Thyroid gland (tissue), 4 donors: ENCODE results near the gene NPHS1. TPM values are rescaled to one million over a fixed set of nuclear protein-coding genes. Genes with fewer than 3 reads are reported as not detected.

Experiments used
- DNase-seq, 2 donors: peaks; one replicate each; pipeline ENCODE4 v3.0.0-alpha.2; 2019
- H3K27ac ChIP-seq, 3 donors: fragments of 200-600 bp; sonication (generic); 1 replicate in 2 of 3; 2 replicates in 1 of 3; pipeline ENCODE4 v1.5.1; 2016 to 2019; ENCODE audit warnings: mild to moderate bottlenecking in 1 of 3, moderate library complexity in 1 of 3
- H3K27me3 ChIP-seq: fragments of 200-600 bp; sonication (generic); one replicate; pipeline ENCODE4 v1.5.1; 2019
- H3K36me3 ChIP-seq, 2 donors: fragments of 200-600 bp; sonication (generic); one replicate each; pipeline ENCODE4 v1.5.1; 2016 to 2019
- H3K4me1 ChIP-seq, 2 donors: fragments of 200-600 bp; sonication (generic); one replicate each; pipeline ENCODE4 v1.5.1; 2017 to 2019
- H3K4me3 ChIP-seq, 3 donors: fragments of 200-600 bp; sonication (generic); replicated peaks in 1 of 3; 1 replicate in 2 of 3; 2 replicates in 1 of 3; pipeline ENCODE4 v1.5.1; 2016; ENCODE audit warnings: mild to moderate bottlenecking in 1 of 3
- H3K9me3 ChIP-seq: fragments of 200-600 bp; sonication (generic); one replicate; pipeline ENCODE4 v1.5.1; 2017
- POLR2A ChIP-seq, 2 donors: fragments of 450-650 bp; IDR thresholded peaks; one replicate each; pipeline ENCODE4 v1.6.1; 2017; ENCODE audit warnings: antibody characterized with exemption in 2 of 2, mild to moderate bottlenecking in 2 of 2, moderate library complexity in 1 of 2
- WGBS, 2 donors: methylation state at CpG; one replicate each; pipeline ENCODE4 v1.1.5; 2017; 5-methylcytosine and 5-hydroxymethylcytosine counted together
- intact Hi-C: fragments of 100-400 bp; cut with DNase I; formaldehyde crosslinking; loops from one replicate; pipeline ENCODE4 v1.15.1; 2023
- total RNA-seq, 4 donors: library from RNA; depleted of rRNA; stranded (reverse); fragments of >200 nt; gene quantifications; one replicate each; pipeline ENCODE4 v1.2.3, GENCODE V29; 2016
- TF ChIP-seq, protein P1 (sequence below), 6 experiments: fragments of 200-600 bp in 3 of 6; fragments of 450-650 bp in 3 of 6; sonication (generic) in 3 of 6; IDR thresholded peaks; one replicate each; pipeline ENCODE4 v1.5.1; 2016 to 2019; ENCODE audit warnings: antibody characterized with exemption in 6 of 6, mild to moderate bottlenecking in 2 of 6, inconsistent platforms in 1 of 6, moderate library complexity in 1 of 6

Gene NPHS1
- total RNA-seq, 4 donors from 2014 or later: not detected

DNA sequence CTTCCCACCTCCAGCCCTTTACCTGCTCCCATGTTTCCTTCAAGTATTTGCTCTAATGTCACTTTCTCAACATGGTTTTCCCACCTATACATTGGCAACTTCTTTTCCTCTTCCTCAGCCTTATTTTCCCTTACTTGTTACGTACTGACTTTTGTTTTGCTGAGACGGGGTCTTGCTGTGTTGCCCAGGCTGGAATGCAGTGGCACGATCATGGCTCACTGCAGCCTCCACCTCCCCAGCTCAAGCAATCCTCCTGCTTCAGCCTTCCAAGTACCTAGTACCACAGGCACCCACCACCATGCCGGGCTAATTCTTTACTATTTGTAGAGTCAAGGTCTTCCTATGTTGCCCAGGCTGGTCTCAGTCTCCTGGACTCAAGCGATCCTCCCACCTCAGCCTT is 44.7 kb downstream of the NPHS1 start:
- H3K27me3 ChIP-seq: no peaks in the 10 kb centered on the region
- WGBS, 2 donors: 91 to 92% methylated on average over 5 of the region's 5 CpGs
- intact Hi-C loops: no loop called here

DNA sequence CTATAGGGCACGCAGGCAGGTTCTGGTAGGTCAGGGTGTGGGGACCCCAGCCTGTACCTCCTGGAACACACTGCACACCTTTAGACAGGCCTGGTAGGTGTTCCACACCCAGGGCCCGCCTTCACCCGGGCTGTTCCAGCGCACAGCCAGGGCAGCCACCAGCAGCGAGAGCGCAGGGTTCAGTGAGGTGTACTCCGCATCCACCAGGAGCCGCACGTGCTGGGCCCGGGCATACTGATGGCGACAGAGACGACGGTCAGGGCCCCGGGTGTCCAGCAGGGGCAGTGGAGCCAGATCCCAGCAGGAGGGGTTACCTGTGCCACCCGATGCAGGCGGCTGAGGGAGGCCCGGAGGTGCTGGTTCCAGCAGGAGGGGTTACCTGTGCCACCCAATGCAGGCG is 45.7 kb downstream of the NPHS1 start:
- Histone ChIP-seq H3K4me1 (no peaks in the 10 kb centered on the region), H3K27ac (no peak overlapping the region), H3K4me3 (no peak overlapping the region), H3K36me3 (no peaks in the 10 kb centered on the region), H3K9me3 (no peaks in the 10 kb centered on the region), H3K27me3 (no peaks in the 10 kb centered on the region)
- 80 to 85% methylated on average over 2 to 16 of the region's 18 CpGs for WGBS, 2 donors
- intact Hi-C loops: no loop called here
- TF ChIP-seq, protein P1, sequence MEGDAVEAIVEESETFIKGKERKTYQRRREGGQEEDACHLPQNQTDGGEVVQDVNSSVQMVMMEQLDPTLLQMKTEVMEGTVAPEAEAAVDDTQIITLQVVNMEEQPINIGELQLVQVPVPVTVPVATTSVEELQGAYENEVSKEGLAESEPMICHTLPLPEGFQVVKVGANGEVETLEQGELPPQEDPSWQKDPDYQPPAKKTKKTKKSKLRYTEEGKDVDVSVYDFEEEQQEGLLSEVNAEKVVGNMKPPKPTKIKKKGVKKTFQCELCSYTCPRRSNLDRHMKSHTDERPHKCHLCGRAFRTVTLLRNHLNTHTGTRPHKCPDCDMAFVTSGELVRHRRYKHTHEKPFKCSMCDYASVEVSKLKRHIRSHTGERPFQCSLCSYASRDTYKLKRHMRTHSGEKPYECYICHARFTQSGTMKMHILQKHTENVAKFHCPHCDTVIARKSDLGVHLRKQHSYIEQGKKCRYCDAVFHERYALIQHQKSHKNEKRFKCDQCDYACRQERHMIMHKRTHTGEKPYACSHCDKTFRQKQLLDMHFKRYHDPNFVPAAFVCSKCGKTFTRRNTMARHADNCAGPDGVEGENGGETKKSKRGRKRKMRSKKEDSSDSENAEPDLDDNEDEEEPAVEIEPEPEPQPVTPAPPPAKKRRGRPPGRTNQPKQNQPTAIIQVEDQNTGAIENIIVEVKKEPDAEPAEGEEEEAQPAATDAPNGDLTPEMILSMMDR (IDR thresholded peaks at IDR 0.05): no peak
- no peak for TF ChIP-seq POLR2A (IDR thresholded peaks at IDR 0.05)
- no peak for DNase-seq

More for the DNA sequence above, 44.7 kb downstream of the NPHS1 start:
- DNase-seq: no peak
- Histone ChIP-seq H3K4me1 (no peaks in the 10 kb centered on the region), H3K27ac (no peak overlapping the region), H3K9me3 (no peaks in the 10 kb centered on the region), H3K4me3 (no peak overlapping the region), H3K36me3 (no peaks in the 10 kb centered on the region)
- TF ChIP-seq, protein P1 (IDR thresholded peaks at IDR 0.05): no peak
- TF ChIP-seq POLR2A (IDR thresholded peaks at IDR 0.05): no peak

DNA sequence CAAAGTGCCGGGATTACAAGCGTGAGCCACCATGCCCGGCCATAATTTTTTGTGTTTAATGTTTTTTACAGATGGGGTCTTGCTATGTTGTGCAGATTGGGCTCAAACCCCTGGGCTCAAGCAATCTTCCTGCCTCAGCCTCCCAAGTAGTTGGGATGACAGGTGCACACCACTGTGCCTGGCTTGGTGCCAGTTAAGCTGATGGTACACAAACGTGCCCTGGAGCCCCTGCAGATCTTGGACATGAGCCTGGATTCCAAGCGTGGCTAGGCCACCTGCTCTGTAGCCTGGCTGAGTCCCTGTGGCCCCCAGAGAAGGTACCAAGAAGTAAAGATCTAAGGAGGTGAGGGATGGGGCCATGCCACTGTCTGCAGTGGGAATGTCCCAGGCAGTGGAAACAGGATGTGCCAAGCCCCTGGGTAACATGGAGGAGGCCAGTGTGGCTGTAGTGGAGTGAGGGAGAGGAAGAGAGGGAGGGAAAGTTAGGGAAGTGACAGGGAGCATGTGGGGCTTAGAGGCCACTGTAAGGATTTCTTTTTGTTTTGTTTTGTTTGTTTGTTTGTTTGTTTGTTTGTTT is 46.7 kb downstream of the NPHS1 start:
- no peak overlapping the region for H3K4me3 ChIP-seq
- no peaks in the 10 kb centered on the region for H3K36me3 ChIP-seq
- DNase-seq: no peak
- no peaks in the 10 kb centered on the region for H3K4me1 ChIP-seq
- TF ChIP-seq POLR2A (IDR thresholded peaks at IDR 0.05): no peak
- TF ChIP-seq, protein P1 (IDR thresholded peaks at IDR 0.05): no peak
- H3K27me3 ChIP-seq: no peaks in the 10 kb centered on the region
- no peaks in the 10 kb centered on the region for H3K9me3 ChIP-seq
- intact Hi-C loops: no loop called here
- 70 to 73% methylated on average over 5 of the region's 5 CpGs for WGBS, 2 donors
- no peak overlapping the region for H3K27ac ChIP-seq

DNA sequence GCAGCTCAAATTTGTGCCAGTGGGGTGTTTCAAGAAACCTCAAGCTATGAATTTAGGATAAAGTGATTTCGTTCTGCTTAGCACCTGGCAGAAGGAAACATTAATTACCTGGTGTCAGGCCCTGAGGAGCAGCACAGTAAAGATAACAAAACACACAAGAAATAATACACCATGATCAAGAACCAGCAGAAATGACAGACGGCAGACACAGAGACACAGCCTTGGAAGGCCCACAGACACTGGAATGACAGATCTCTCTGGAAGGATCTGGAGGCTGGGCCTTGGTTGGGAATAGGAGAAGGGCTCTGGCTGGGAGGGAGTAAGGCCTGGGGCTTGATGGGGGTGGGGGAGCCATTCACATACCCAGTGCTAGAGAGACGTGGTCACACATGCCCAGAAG is 50.5 kb downstream of the NPHS1 start:
- no peak for TF ChIP-seq POLR2A (IDR thresholded peaks at IDR 0.05)
- TF ChIP-seq, protein P1 (IDR thresholded peaks at IDR 0.05): no peak
- WGBS, 2 donors: 70 to 75% methylated on average over 3 of the region's 3 CpGs
- intact Hi-C loops: no loop called here
- no peaks in the 10 kb centered on the region for H3K4me1 ChIP-seq
- no peak overlapping the region for H3K4me3 ChIP-seq
- H3K9me3 ChIP-seq: no peaks in the 10 kb centered on the region
- H3K27me3 ChIP-seq: peaks cover 6% of the 10 kb centered on the region
- no peak overlapping the region for H3K27ac ChIP-seq
- no peaks in the 10 kb centered on the region for H3K36me3 ChIP-seq
- no peak for DNase-seq

DNA sequence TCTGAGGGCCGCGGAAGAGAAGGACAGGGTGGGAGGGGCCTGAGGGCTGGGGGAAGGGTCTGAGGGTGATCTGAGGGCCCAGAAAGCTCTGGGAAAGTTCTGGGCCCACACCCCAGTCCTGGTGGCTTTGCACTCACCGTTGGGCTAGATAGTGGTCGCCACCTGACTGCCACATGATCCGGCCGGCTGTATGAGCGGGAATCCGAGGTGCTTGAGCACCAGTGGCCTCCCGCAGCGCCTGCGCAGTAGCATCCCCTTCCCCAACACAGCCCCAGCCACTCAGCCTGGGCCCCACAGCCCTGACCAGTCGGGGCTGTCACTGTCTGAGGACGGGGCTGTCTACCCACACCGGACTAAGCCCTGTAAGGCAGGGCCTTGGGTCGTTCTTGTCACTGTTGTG is 54.6 kb downstream of the NPHS1 start:
- no peak overlapping the region for H3K4me3 ChIP-seq
- H3K27me3 ChIP-seq: peaks cover 7% of the 10 kb centered on the region

More for the DNA sequence above, 54.6 kb downstream of the NPHS1 start:
- DNase-seq: no peak
- WGBS, 2 donors: 2 to 5% methylated on average over 5 to 13 of the region's 15 CpGs
- Histone ChIP-seq H3K9me3 (no peaks in the 10 kb centered on the region), H3K36me3 (no peaks in the 10 kb centered on the region), H3K4me1 (no peaks in the 10 kb centered on the region), H3K27ac (no peak overlapping the region)
- TF ChIP-seq POLR2A (IDR thresholded peaks at IDR 0.05): no peak
- TF ChIP-seq, protein P1 (IDR thresholded peaks at IDR 0.05): no peak
- intact Hi-C loops: no loop called here
